Fibroblast of mammary gland (primary cell): ENCODE measurements around the gene SLC36A1.
A peak's percentile ranks its signal among the peaks of the same experiment; 100 is the strongest.

Source experiments
- DNase-seq: peaks from one replicate; pipeline ENCODE4 v3.0.0-alpha.2; 2010; ENCODE audit warnings: low read depth
- H3K4me3 ChIP-seq: 2 replicates; pipeline ENCODE4 v1.5.1; 2011; ENCODE audit warnings: low read depth, mild to moderate bottlenecking, low read length, moderate library complexity; ENCODE audit not compliant: control insufficient read depth
- TF ChIP-seq, protein P1 (sequence below): conservative IDR thresholded peaks from 2 replicates; pipeline ENCODE4 v1.5.1; 2011; ENCODE audit warnings: low read depth, low read length, inconsistent platforms; ENCODE audit not compliant: control insufficient read depth, insufficient read depth

Gene SLC36A1

GRCh38 chr5:151447174-151448037 is at the start of gene SLC36A1:
TSS of gene SLC36A1 (plus strand) at chr5:151447603. CDS start at chr5:151458793, 11,190 bp downstream.
- peak; percentile 83 for DNase-seq
- H3K4me3 ChIP-seq, result peak within 1 kb of the TSS; percentile 95
- TF ChIP-seq, protein P1, sequence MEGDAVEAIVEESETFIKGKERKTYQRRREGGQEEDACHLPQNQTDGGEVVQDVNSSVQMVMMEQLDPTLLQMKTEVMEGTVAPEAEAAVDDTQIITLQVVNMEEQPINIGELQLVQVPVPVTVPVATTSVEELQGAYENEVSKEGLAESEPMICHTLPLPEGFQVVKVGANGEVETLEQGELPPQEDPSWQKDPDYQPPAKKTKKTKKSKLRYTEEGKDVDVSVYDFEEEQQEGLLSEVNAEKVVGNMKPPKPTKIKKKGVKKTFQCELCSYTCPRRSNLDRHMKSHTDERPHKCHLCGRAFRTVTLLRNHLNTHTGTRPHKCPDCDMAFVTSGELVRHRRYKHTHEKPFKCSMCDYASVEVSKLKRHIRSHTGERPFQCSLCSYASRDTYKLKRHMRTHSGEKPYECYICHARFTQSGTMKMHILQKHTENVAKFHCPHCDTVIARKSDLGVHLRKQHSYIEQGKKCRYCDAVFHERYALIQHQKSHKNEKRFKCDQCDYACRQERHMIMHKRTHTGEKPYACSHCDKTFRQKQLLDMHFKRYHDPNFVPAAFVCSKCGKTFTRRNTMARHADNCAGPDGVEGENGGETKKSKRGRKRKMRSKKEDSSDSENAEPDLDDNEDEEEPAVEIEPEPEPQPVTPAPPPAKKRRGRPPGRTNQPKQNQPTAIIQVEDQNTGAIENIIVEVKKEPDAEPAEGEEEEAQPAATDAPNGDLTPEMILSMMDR, result peak; percentile 97

GRCh38 chr5:151405334-151406160 is 41.9 kb upstream of the SLC36A1 start:
- no peak overlapping the region for H3K4me3 ChIP-seq
- DNase-seq, result no peak
- TF ChIP-seq, protein P1, result no peak

DNA sequence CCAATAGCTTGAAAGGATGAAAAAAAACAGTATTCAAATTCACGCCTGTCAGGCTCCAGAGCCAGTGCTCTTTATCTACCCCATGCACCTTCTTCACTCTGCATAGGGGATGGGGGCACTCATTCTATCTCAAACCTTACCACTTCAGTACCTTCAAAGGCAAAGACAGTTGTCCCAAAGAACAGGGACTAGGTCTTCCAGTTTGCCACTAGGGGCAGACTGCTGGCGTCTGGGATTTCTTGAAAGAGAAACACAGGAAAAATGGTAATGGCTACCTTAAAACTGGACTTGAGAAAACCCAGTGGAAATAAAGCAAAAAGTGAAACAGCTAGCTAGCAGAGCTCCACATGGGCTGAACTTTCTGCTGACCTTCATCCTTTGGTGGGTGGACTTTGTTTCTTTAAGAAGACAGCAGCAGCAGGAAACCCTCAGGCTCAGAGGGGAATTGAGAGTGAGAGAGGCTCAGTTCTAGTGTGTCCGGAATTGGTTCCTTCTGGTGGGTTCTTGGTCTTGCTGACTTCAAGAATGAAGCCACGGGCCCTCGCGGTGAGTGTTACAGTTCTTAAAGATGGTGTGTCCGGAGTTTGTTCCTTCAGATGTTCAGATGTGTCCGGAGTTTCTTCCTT is 41.0 kb upstream of the SLC36A1 start:
- no peak overlapping the region for H3K4me3 ChIP-seq
- TF ChIP-seq, protein P1, result peak; percentile 61
- DNase-seq, result peak; percentile 4

- no peak overlapping the region for H3K4me3 ChIP-seq
- TF ChIP-seq, protein P1, result no peak
- DNase-seq, result no peak
Measured at GRCh38 chr5:151408591-151409230, 38.7 kb upstream of the SLC36A1 start.

DNA sequence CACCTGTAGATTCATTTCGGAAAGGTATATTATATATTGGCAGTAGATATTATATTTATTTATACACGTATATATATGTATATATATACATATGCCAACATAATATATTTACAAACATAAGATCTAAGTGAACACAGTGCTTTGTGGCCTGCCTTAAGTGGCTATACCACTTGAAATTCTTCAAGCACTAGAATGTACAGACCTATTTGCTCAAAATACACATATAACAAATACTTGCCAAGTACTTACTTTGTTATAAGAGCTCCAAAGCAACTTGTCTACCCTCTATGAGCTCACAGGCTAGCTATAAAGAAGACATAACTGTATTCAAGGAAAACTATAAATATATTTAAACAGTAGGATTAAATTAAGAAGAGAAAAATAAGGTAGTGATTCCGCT is 33.6 kb upstream of the SLC36A1 start:
- no peak for DNase-seq
- H3K4me3 ChIP-seq, result no peak overlapping the region
- TF ChIP-seq, protein P1, result no peak

GRCh38 chr5:151414536-151414935 is 32.9 kb upstream of the SLC36A1 start:
- no peak for DNase-seq
- no peak overlapping the region for H3K4me3 ChIP-seq
- TF ChIP-seq, protein P1, result no peak
